ENCODE results near the gene SLC12A4.

- TF ChIP-seq, protein P1, sequence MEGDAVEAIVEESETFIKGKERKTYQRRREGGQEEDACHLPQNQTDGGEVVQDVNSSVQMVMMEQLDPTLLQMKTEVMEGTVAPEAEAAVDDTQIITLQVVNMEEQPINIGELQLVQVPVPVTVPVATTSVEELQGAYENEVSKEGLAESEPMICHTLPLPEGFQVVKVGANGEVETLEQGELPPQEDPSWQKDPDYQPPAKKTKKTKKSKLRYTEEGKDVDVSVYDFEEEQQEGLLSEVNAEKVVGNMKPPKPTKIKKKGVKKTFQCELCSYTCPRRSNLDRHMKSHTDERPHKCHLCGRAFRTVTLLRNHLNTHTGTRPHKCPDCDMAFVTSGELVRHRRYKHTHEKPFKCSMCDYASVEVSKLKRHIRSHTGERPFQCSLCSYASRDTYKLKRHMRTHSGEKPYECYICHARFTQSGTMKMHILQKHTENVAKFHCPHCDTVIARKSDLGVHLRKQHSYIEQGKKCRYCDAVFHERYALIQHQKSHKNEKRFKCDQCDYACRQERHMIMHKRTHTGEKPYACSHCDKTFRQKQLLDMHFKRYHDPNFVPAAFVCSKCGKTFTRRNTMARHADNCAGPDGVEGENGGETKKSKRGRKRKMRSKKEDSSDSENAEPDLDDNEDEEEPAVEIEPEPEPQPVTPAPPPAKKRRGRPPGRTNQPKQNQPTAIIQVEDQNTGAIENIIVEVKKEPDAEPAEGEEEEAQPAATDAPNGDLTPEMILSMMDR (IDR thresholded peaks at IDR 0.05; ENCODE audit: insufficient read depth, low read length): no peak
- no peak for TF ChIP-seq POLR2AphosphoS5 (IDR thresholded peaks at IDR 0.05; ENCODE audit: low read depth)
- TF ChIP-seq, protein P2, sequence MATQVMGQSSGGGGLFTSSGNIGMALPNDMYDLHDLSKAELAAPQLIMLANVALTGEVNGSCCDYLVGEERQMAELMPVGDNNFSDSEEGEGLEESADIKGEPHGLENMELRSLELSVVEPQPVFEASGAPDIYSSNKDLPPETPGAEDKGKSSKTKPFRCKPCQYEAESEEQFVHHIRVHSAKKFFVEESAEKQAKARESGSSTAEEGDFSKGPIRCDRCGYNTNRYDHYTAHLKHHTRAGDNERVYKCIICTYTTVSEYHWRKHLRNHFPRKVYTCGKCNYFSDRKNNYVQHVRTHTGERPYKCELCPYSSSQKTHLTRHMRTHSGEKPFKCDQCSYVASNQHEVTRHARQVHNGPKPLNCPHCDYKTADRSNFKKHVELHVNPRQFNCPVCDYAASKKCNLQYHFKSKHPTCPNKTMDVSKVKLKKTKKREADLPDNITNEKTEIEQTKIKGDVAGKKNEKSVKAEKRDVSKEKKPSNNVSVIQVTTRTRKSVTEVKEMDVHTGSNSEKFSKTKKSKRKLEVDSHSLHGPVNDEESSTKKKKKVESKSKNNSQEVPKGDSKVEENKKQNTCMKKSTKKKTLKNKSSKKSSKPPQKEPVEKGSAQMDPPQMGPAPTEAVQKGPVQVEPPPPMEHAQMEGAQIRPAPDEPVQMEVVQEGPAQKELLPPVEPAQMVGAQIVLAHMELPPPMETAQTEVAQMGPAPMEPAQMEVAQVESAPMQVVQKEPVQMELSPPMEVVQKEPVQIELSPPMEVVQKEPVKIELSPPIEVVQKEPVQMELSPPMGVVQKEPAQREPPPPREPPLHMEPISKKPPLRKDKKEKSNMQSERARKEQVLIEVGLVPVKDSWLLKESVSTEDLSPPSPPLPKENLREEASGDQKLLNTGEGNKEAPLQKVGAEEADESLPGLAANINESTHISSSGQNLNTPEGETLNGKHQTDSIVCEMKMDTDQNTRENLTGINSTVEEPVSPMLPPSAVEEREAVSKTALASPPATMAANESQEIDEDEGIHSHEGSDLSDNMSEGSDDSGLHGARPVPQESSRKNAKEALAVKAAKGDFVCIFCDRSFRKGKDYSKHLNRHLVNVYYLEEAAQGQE (IDR thresholded peaks at IDR 0.05; ENCODE audit: insufficient replicate concordance, low read depth): no peak
- no peak for TF ChIP-seq GABPA (IDR thresholded peaks at IDR 0.05; ENCODE audit: low read depth)
- TF ChIP-seq SPI1 (IDR thresholded peaks at IDR 0.05; ENCODE audit: borderline replicate concordance, low read depth): no peak
Measured at GRCh38 chr16:67996666-67997065, 28.2 kb upstream of the SLC12A4 start.

Data from HL-60 (cell line).